ENCODE results near the gene ZNF630. TPM values are rescaled to one million over a fixed set of nuclear protein-coding genes. Genes with fewer than 3 reads are reported as not detected.

The ZNF630 gene
- total RNA-seq, 2 experiments from 2014 or later = 1.3 to 2.7 TPM

- intact Hi-C loops (cut with micrococcal nuclease; ENCODE audit: unreplicated experiment) = loop anchor here (1.0 to 10.0 kb wide), 3 partner anchors 171 to 528 kb away; partner anchors contain the start of genes ELK1 and UXT
- no peaks in the 10 kb centered on the region for H3K36me3 ChIP-seq (ENCODE audit: insufficient read depth, low read length)
- H3K4me3 ChIP-seq (ENCODE audit: low read depth, low read length, poor library complexity, severe bottlenecking) = no peak overlapping the region
- no peaks in the 10 kb centered on the region for H4K20me1 ChIP-seq (ENCODE audit: insufficient read depth, low read length)
- H3K27ac ChIP-seq (ENCODE audit: low read depth, low read length, poor library complexity, severe bottlenecking) = no peak overlapping the region
- ChIA-PET CTCF (ENCODE audit: unreplicated experiment) (no interaction called here), POLR2A (no interaction called here)
- H3K4me1 ChIP-seq (ENCODE audit: insufficient read depth, low read length, poor library complexity, severe bottlenecking) = no peaks in the 10 kb centered on the region
- H2AFZ ChIP-seq (ENCODE audit: low read length) = no peak overlapping the region
- no peaks in the 10 kb centered on the region for H3K79me2 ChIP-seq (ENCODE audit: insufficient read depth, low read depth, low read length)
- H3K9me3 ChIP-seq (ENCODE audit: low read length) = no peaks in the 10 kb centered on the region
- no TSS peak for BruUV-seq (replicated peaks)
- no peaks in the 10 kb centered on the region for H3K9me2 ChIP-seq (ENCODE audit: insufficient read depth, low read length)
- no peak for TF ChIP-seq EZH2phosphoT487 (IDR thresholded peaks at IDR 0.05; ENCODE audit: borderline replicate concordance, low read depth, low read length)
- peak; percentile 78 for TF ChIP-seq CTCF (conservative IDR thresholded peaks at IDR 0.05; ENCODE audit: low read length)
- DNase-seq (ENCODE audit: low spot score) = peak; percentile 76
- H3K4me2 ChIP-seq (ENCODE audit: low read length) = no peak overlapping the region
These were observed 45.9 kb downstream of the ZNF630 start for GRCh38 chrX:48025561-48025960.

- Histone ChIP-seq H4K20me1 (ENCODE audit: insufficient read depth, low read length) (no peaks in the 10 kb centered on the region), H3K4me2 (ENCODE audit: low read length) (no peak overlapping the region), H3K79me2 (ENCODE audit: insufficient read depth, low read depth, low read length) (no peaks in the 10 kb centered on the region), H3K4me3 (ENCODE audit: low read depth, low read length, poor library complexity, severe bottlenecking) (no peak overlapping the region), H3K9me3 (ENCODE audit: low read length) (no peaks in the 10 kb centered on the region), H3K27ac (ENCODE audit: low read depth, low read length, poor library complexity, severe bottlenecking) (no peak overlapping the region), H3K4me1 (ENCODE audit: insufficient read depth, low read length, poor library complexity, severe bottlenecking) (no peaks in the 10 kb centered on the region), H2AFZ (ENCODE audit: low read length) (no peak overlapping the region), H3K36me3 (ENCODE audit: insufficient read depth, low read length) (no peaks in the 10 kb centered on the region), H3K9me2 (ENCODE audit: insufficient read depth, low read length) (no peaks in the 10 kb centered on the region)
- no TSS peak for BruUV-seq (replicated peaks)
- TF ChIP-seq EZH2phosphoT487 (IDR thresholded peaks at IDR 0.05; ENCODE audit: borderline replicate concordance, low read depth, low read length) (no peak), CTCF (conservative IDR thresholded peaks at IDR 0.05; ENCODE audit: low read length) (no peak)
- no peak for DNase-seq (ENCODE audit: low spot score)
- ChIA-PET CTCF (ENCODE audit: unreplicated experiment) (no interaction called here), POLR2A (interaction anchor here (1.4 kb wide), 1 partner anchor 87 kb away, joined by 3 read pairs; no protein-coding TSS in a partner anchor)
- intact Hi-C loops (cut with micrococcal nuclease; ENCODE audit: unreplicated experiment) = loop anchor here (10.0 kb wide), 1 partner anchor 368 kb away; the partner anchor contains the start of genes ELK1 and UXT
These were observed 48.7 kb downstream of the ZNF630 start for GRCh38 chrX:48022738-48023137.

GRCh38 chrX:48022100-48022499, 49.3 kb downstream of the ZNF630 start:
- Histone ChIP-seq H3K9me3 (ENCODE audit: low read length) (no peaks in the 10 kb centered on the region), H3K36me3 (ENCODE audit: insufficient read depth, low read length) (no peaks in the 10 kb centered on the region), H4K20me1 (ENCODE audit: insufficient read depth, low read length) (no peaks in the 10 kb centered on the region), H3K4me1 (ENCODE audit: insufficient read depth, low read length, poor library complexity, severe bottlenecking) (no peaks in the 10 kb centered on the region), H2AFZ (ENCODE audit: low read length) (no peak overlapping the region; the same call in 1 of the 2 replicates), H3K4me3 (ENCODE audit: low read depth, low read length, poor library complexity, severe bottlenecking) (peak overlapping the region; percentile 75), H3K4me2 (ENCODE audit: low read length) (peak overlapping the region; percentile 80), H3K79me2 (ENCODE audit: insufficient read depth, low read depth, low read length) (no peaks in the 10 kb centered on the region), H3K9me2 (ENCODE audit: insufficient read depth, low read length) (no peaks in the 10 kb centered on the region), H3K27ac (ENCODE audit: low read depth, low read length, poor library complexity, severe bottlenecking) (no peak overlapping the region)
- BruUV-seq (replicated peaks) = no TSS peak
- ChIA-PET CTCF (ENCODE audit: unreplicated experiment) (no interaction called here), POLR2A (no interaction called here)
- TF ChIP-seq EZH2phosphoT487 (IDR thresholded peaks at IDR 0.05; ENCODE audit: borderline replicate concordance, low read depth, low read length) = no peak
- no peak for TF ChIP-seq CTCF (conservative IDR thresholded peaks at IDR 0.05; ENCODE audit: low read length)
- no peak for DNase-seq (ENCODE audit: low spot score)
- intact Hi-C loops (cut with micrococcal nuclease; ENCODE audit: unreplicated experiment) = loop anchor here (10.0 kb wide), 1 partner anchor 367 kb away; the partner anchor contains the start of genes ELK1 and UXT
